GM20431 (cell line): ENCODE data around the gene ASF1B.
"Not testable (repeated sequence)": the region's sequence is repeated elsewhere in the genome, so short reads cannot be mapped to it uniquely, and the experiment has no call there.

ENCODE experiments used
- in situ Hi-C: fragments of 300-500 bp; cut with MseI, MboI; formaldehyde crosslinking; loops from one replicate; pipeline ENCODE4 v1.15.0; 2020; ENCODE audit warnings: low sequenced_read_pairs; ENCODE audit not compliant: unreplicated experiment

Gene ASF1B

DNA sequence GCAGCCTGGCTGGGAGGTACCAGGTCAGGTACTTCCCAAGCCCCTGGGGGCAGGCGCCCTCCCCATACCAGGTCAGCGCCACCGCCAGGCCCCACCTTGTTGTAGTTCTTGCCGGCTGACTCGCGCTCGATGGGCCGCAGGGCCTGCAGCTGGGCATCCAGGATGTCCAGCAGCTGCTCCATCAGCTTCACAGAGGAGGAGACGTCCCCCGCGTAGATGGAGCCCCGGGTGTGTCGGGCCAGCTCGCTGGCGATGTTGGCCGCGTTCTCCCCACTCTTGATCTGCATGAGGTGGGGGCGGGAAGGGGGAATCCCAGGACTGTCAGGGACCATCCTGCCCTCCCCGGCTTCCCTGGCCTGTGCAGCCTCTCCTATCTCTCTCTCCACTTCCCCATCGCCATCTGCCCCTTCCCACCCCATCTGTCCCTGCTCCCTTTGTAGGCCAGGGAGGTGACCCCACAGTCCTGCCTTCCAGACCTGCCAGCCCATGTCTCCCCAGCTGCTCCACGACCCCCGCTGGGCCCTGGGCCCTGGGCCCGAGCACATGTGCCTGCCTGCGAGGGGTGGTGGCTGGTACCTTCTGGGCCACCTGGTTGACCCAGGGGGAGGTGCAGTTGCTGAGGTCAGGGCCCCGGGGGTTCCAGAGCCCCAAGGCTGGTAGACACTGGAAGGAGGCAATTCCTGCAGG is 23.8 kb upstream of the ASF1B start:
- in situ Hi-C loops, result no loop called here

DNA sequence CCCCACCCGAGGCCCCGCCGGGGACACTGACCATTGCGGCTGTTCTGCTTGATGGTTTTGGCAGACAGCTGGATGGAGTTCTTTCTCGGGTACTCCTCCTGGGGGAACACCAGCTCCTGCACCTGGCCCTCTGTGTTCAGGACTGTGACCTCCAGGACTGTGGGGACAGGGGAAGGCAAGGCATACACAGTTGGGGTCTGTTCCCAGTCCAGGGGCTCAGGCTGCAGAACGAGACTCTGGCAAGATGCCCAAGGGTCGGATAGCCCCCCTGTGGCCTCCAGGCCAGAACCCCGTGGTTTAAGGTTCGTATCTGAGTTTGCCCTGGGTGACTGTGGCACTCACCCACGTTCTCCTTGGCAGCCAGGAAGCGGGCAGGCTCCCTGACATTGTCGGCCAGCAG is 22.7 kb upstream of the ASF1B start:
- in situ Hi-C loops, result no loop called here

DNA sequence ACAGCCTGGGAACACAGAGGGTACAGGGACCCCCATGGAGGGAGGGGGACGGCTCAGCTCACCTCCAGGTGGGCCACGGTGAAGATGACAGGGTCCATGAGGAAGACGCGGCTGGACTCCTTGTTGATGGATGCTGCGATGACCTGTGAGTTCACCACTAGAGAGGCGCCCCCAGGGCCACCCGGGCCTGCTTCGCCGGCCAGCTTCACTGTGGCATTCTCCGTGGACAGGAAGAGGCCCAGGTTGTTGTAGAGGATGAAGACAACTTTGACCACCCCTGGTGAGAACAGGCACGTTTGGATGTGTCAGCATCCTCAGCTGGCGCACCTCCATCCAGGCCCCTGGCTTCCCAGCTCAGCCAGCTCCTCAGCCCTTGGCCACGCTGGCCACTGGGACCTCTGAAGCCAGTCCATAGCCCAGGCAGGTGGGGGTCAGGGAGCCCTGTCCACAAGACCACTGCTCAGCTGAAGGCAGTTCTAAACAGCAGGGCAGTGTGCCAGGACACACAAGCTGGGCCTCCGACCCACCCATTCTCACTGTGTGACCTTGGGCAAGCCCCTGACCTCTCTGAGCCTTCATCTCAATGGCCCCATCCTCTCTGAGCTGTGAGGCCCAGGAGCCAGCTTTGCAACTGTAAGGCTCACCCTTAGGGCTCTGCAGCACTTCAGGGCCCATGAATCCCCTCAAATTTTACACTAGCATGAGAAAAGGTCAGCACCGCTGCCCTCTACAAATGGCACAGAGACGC is 22.1 kb upstream of the ASF1B start:
- in situ Hi-C loops, result no loop called here

DNA sequence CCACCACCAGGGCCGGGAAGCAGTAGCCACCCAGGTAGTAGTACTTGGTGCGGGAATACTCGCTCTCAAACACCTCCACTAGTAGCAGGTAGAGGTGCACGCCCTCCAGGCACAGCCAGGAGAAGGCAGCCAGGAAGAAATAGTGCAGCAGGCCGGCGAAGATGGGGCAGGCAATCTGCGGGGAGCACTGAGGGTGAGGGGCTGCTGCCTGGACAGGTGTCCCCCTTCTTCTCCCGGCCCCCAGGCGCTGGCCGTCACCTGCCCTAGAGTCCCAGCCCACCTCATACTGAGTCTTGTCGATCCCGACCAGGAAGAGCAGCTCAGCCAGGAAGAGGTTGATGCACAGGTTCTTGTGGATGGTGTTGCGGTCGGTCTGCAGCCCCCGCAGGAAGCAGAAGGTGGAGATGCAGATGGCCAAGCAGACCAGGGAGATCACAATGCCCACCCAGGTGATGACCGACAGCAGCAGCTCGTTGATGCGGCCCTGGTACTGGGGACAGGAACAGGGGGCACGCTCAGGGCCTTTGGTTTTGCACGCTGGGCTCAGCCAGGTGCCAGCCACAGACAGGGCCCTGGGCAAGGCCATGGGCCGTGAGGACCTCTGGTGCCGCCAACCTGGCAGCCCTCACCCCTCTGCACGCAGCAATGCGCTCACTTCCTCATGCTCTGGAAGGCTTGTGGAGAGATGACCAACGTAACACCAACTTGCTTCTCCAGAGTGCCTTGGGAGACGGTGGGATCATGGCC is 20.8 kb upstream of the ASF1B start:
- in situ Hi-C loops, result no loop called here

DNA sequence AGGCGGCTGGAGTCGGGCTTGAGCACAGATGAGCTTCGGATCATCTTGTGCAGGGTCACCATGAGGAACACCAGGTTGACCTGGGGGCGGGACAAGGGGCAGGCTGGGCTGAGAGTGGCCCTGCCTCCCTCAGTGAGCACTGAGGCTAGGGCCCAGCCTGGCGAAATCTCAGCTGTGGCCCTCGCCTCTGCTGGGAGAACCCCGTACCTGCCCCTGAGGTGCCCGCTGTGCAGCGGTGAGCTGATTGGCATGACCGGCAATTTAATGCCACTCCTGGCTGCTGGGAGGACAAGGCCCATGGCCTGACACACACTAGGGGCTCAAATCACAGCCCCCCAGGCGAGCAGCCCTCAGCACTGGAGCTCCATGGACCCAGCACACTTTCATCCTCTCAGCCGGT is 19.7 kb upstream of the ASF1B start:
- in situ Hi-C loops, result no loop called here

DNA sequence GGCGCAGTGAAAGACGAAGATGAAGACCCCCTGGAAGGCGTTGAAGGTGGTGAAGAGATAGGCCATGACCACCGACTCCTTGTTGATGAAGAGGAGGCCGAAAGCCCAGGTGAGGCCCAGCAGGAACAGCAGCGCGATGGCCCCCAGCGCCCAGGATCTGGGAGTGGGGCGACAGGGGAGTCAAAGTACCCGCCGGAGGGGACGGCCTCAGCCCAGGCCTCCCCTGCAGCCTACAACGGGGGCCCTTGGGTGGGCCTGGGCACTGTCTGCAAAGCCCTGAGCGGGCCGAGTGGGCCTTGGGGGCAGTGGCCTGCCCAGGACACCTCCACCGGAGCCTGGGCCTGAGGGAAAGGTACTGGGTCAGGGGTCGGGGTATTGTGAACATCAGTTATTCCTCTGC is 19.0 kb upstream of the ASF1B start:
- in situ Hi-C loops, result no loop called here

DNA sequence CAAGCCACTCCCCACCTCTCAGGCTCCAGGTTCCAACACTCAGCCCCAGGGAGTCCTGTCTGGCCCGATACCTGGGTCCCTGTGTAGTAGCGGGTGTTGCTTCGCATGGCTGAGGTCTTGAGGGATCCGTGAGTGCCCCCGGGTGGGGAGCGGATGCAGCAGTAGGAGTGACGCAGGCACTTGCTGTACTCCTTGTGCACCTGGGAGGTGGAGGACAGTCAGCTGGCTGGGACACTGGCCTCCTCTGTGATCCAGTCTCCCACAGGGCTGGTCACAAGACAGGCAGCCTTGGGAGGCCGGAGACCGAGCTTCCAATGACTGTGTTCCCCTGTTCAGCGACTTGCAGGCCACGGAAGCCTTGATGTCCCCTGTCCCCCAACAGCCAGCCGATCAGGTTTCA is 16.3 kb upstream of the ASF1B start:
- in situ Hi-C loops, result no loop called here

DNA sequence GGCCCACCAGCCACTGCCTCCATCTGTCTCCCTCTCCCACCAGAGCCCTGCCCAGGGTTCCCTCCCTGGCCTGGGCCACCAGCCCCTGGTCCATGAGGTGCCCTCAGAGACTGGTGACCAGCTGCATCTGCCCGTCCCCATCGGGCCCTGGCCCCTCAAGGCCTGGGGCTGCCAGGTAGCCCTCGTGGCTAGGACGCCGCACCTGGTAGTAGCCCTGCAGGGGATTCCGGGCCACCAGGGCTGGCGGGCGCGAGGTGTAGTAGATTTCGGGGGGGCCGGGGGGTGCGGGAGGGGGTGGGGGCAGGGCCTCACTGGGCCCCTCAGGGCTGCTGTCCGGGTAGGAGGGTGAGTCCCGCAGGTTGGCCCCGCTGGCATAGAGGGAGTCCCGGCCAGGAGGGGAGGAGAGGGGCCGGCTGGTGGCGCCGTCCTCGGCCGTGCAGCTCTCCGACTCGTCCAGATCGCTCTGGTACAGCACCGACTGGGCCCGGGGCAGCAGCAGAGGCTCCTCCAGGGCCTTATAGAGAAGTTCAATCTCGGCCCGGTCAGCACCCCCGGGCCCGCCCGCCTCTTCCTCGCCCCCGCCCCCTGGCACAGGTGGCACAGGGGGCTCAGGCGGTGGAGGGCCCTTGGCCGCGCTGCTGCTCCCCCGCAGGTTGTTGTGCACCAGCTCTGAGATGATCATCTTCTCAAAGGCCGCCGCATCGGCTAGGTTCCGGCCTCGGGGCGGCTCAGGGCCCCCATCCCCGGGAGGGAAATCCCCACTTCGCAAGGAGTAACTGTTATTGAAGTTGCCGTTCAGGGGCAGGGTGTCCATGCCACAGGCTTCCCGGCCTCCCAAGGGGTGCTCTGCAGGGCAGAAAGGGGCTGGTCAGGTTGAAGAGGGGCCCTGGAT is 14.6 kb upstream of the ASF1B start:
- in situ Hi-C loops, result no loop called here

DNA sequence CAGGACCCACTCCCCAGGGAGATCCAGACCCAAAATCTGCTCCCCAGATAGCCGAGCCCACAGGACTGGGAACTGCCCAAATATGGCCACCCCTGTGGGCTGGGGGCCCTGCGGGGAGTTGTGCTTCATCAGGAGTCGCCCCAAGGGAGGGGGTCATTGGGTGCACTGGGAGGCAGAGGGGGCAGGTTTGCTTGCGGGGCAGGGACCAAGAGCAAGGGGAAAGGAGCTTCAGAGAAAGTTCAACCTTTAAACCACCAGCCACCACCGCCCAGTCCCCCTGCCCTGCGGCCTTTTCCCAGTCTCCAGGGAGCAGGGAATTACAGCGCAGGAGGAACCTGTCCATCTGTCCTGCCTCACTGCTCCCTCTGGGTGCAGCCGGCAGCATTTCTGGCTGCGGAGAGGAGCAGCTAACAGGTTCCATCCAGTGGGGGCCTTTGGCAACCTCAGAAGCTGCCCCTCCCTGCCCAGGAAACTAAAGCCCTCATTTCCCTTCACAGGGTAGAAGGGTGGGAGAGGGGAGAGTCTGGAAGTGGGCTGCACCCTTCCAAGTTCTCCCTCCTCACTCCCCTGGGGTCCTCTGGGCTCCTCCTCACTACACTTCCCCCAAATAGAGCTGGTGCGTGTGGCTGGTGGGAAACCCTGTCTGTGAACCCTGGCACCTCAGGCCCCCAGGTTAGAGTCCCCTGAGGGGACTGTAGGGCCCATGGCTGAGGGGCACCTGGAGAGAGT is 13.8 kb upstream of the ASF1B start:
- in situ Hi-C loops, result no loop called here

DNA sequence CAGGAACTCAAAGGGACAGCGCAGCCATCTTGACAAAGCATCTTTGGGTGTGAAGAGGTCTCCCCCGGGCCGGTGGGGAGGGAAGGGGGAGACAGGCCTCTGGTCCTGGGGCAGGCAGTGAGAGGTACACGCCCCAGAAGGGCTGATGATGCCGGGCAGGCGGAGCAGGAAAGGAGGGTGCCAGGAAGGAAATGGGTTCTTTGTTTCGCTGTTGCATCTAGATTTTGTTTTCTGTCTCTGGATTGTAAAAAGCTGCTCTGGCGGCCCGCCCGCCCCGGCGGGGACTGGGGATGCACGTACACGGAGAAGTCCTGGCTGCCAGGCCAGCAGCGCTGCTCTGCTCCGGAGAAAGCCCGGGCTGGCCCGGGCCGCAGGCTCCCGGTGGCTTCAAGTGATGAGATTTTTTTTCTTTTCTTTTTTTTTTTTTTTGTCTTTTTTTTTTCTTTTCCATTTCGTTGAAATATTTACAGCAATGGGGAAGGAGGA is 13.2 kb upstream of the ASF1B start:
- in situ Hi-C loops, result no loop called here

DNA sequence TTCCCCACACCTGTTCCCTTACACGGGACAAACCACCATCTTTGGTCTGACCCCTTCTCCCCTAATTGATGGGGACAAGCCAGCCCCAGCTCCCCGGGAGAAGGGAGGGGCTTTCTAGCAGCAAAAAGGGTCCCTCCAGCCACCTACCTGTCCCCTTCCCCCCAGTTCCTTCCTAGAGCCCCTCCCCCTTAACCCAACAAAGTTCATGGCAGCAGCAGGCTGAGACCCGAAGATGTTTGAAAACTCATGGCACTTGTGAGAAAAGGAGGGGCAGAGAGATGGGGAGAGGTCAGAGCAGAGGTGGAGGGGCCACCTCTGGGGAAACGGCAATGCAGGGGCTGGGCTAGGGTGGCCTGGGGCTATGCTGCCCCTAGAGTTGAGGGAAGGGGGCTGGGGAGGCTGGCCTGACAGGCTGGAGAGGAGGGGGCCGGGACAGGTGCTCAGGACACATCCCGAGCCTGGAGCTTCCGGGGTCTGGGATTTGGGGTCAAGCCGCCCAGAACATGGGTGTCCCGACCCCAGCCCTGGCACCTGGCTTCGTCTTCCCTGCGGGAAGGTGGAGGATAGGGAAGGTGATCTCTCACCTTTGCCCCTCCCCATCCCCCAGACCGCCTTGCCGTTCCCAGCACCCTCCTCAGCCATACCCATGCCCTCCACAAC is 12.5 kb upstream of the ASF1B start:
- in situ Hi-C loops, result no loop called here

DNA sequence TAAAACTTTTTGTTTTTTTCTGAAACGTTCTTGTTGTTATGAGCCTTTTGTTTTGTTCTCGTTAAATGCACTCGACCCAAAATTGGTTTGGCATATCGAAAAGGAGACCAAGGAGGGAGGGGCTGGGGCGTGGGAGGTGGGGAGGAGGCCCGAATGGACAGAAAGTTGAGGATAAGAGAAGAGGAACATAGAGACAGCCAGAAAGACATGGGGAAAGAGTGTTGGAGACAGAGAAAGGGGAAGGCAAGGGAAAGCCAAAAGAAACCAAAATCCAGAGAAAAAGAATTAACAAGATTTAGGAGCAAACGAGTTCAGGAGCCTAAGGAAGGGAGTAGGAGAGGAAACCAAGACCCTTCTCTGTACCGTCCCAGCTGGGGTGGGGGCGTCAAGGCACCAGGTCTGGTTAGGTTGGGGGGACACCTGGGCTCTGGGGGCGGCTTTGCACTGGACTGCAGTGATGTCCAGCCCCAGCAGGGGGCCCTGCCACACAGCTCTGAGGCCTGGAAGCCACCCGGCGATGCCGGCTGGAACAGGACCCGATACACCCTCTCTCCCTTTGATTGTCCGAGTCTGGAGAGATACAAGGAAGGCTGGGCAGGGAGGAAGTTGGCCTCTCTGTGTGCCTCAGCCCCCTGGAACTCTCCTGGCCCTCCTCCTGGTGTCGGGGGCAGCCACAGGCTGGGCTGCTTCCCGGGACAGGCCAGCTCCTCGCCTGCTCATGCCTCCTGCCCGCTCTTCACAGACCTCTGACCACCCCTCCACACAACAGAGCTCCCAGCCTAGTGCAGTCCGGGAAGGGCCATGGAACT is 11.6 kb upstream of the ASF1B start:
- in situ Hi-C loops, result no loop called here

DNA sequence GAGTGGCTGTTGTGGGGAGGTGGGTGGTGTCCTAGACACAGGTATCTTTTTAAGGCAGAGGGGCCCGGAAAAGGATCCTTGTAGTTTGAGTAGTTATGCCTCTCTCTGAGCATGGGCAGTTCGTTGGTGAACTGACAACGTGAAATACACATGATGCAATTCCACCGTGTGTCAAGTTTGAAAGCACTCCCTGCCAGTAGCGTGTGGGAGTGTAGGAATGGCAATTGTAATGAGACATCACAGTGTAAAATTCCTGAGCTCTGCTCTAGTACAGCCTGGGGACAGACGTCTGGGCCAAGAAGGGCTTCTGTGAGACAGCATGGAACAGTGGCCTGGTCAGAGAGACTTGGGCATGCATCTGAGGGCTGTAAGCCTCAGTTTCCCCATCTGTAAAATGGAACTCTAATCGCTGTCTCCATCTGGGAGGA is 10.4 kb upstream of the ASF1B start:
- in situ Hi-C loops, result no loop called here

DNA sequence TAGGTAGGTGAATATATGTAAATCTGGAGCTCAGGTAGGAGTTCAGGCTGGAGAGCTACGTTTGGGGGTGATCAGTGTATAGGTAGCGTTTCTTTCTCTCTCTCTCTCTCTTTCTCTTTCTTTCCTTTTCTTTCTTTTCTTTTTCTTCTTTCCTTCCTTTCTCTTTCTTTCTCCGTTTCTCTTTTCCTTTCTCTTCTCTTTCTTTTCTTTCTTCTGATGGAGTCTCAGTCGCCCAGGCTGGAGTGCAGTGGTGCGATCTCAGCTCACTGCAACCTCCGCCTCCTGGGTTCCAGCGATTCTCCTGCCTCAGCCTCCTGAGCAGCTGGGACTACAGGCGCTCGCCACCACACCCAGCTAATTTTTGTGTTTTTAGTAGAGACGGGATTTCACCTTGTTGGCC is 9.8 kb upstream of the ASF1B start:
- in situ Hi-C loops, result not testable (repeated sequence)

DNA sequence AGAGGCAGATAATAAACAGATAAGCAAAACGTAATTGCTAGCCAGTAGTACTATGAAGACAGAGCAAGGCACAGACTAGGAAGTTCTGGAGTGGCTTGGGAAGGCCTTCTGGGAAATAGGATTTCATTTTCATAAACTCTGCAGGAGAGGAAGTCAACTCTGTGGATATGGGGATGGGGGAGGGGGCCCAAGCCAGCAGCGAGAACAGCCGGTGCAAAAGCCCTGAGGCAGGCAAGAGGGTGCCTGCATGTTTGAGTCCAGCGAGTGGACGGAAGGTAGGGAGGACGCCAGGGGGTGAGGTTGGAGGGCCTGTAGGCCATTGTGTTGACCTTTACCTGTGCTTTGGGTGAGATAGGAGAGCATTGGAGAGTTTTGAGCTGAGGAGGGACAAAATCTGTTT is 9.0 kb upstream of the ASF1B start:
- in situ Hi-C loops, result no loop called here

DNA sequence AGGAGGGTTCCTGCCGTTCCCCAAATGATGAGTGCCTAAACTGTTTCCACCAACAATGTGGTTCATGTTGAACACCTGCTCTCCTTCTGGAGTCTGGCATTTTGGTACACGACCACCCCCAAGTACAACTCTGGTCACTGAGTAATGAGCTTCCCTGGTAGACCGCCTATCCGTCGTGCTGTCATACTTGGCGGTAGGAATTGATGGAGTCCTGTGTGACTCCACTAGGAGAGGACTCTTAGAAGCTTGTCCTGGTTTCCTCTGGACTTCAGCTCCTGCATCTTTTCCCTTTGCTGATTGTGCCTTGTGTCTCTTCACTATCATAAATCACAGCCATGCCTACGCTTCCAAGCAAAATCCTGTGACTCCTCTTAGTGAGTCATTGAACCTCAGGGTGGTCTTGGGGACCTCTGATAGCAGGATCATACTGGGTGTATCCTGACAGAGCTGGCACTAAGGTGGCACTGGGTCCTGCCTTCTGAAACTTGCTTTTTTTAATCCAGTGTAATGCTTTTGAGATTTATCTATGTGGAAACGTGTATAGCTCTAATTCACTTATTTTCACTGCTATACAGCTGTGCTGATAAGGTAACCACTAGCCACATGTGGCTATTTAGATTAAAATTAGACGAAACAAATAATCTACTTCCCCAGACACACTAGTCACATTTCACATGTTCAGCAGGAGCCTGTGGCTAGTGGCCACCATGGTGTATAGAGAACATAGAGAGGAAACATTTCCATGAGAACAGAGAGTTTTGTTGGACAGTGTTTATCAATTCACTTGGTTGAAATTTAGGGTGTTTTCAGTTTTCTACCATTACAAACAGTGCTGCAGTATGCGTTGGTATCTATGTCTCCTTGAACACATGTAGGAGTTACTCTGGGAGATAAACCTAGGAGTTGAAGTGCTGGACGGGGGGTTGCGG is 6.1 kb upstream of the ASF1B start:
- in situ Hi-C loops, result no loop called here

DNA sequence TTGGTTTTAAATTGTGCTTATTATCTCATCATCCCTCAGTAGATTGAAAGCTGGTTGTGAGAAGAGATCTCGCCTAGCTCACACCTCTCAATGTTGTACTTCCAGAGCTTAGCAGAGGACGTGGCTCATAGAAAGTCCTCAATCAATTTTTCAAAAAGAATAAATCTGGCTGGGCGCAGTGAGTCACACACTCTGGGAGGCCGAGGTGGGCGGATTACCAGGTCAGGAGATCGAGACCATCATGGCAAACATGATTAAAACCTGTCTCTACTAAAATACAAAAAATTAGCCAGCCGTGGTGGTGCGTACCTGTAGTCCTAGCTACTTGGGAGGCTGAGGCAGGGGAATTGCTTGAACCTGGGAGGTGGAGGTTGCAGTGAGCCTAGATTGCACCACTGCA is 4.7 kb upstream of the ASF1B start:
- in situ Hi-C loops, result no loop called here
